HG03159 (cell line): ENCODE measurements around the gene GYG1.

Source experiments
- ATAC-seq: cut with Tn5 transposase; IDR thresholded peaks from one replicate; pipeline ENCODE4 v1.9.1; 2021; ENCODE audit warnings: mild to moderate bottlenecking, moderate library complexity; ENCODE audit not compliant: unreplicated experiment

The GYG1 gene

DNA sequence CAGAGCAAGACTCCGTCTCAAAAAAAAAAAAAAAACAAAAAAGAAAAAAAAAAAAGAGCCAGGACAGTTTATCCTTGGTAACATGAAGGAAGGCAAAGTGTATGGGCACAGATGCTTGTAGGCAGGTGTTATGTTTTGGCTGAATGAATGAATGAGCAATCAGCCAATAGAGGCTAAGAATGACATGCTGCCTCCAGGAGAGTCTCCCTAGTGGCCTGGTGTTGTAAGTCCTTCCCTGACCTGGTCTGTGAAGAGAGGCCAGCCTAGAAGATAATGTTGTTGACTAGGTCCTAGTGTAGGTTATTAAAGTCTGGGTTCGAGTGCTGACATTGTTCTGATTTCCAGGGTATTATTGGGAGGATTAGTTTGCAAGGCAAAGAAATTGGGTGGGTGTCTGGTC, 24.9 kb downstream of the GYG1 start:
- no peak for ATAC-seq

- ATAC-seq = no peak
Observed at GRCh38 chr3:149016669-149017541, 25.6 kb downstream of the GYG1 start.

DNA sequence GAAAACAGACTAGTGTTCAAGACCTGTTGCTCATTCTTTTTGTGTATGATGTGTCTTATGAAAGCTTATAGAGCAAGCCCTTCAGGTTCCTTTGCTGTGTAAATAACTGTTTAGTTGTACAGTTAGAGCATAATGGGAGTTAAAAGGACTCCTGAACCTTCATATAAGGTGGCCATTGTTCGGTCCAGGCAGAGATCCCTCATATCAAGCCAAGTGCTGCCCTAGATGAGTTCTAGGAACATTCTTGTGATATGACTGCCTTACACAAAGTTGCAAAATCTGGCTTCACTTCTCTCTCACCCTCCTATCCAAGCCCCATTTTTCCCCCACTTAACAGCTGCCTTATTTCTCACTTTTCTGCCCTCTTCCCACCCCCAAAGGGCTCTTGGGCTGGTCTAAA, 26.9 kb downstream of the GYG1 start:
- ATAC-seq = no peak

- no peak for ATAC-seq
Observed at GRCh38 chr3:149019580-149019979, 28.2 kb downstream of the GYG1 start.

GRCh38 chr3:149020196-149020838, 29.0 kb downstream of the GYG1 start:
- no peak for ATAC-seq

- ATAC-seq = no peak
Observed at GRCh38 chr3:149020839-149021252, 29.5 kb downstream of the GYG1 start.

DNA sequence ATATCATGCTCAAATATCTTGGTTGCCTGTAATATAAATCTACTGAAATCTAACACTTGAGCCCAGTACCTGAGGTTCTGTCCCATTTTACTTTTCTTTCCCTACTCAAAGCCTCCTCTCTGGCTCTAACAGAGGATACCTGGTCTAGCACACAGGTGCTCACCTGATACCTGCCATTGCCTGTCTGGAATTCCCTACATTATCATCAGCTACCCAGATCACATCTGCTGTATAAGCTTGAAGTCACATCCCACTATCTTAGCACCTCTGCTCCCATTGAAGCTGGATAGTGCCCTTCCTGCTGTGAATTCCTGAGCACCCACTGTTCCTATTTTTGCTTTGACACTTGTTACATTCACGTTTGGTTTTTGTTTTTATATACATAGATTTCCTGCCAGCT, 30.5 kb downstream of the GYG1 start:
- no peak for ATAC-seq

GRCh38 chr3:149023951-149024350, 32.6 kb downstream of the GYG1 start:
- ATAC-seq = no peak

- no peak for ATAC-seq
Observed at GRCh38 chr3:149026718-149027117, 35.4 kb downstream of the GYG1 start.

GRCh38 chr3:149031096-149031495, 39.8 kb downstream of the GYG1 start:
- no peak for ATAC-seq

DNA sequence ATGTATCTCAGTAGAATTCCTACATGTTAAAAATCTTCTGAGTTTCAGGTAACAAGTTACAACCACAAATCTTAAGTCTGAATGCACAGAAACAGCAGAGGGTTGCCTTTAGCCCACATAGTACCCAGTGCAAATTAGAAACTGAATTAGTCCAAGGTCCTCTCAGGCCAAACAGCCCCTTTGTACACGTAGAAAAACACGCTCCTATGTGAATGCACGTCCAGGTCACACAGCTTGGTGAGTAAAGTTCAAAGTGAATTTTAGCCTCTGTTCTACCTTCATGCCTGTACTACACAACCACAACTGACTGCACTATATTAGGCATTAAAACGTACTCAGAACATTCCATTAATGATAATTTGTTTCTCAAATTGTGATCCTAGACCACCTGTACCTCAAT, 46.3 kb downstream of the GYG1 start:
- no peak for ATAC-seq

DNA sequence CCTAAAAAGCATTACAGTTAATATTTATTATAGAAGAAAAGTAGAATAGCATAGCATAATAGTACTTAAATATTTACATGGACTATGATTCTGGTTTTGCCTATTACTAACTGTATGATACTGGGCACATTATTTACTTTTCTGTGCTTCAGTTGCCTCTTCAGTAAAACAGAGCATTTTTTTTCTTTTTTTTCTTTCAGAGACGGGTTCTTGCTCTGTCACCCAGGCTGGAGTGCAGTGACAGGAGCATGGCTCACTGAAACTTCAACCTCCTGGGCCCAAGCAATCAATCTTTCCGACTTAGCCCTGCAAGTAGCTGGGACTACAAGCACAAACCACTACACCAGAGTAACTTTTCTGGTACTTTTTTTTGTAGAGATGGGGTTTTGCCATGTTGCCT, 47.0 kb downstream of the GYG1 start:
- ATAC-seq = no peak

DNA sequence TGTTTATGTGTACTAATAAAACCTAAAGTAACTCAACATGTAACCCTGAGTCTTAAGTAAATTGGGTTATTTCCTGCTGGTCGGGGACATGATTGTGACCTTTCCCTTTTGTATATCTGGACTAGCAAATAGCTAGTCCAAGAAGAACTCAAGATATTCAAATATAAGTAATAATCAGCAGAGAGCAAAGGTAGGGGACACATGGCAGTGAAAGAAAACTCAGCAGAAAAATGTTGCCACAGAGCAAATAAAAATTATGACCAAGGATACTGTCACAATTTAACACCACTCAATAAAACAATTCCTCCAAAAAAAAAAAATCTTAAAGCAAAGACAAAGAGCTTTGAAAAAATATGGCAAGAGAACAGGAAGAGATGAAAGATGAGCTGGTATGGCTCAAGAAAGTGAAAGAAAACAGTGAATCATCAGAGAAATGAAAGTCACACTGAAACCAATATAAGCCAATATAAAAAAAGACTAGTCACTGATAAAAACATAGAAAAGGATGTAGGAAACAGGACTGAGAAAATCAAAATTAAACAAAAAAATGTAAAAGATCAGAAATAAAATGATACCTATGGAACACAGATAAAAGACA, 51.5 kb downstream of the GYG1 start:
- peak; percentile 91 for ATAC-seq

DNA sequence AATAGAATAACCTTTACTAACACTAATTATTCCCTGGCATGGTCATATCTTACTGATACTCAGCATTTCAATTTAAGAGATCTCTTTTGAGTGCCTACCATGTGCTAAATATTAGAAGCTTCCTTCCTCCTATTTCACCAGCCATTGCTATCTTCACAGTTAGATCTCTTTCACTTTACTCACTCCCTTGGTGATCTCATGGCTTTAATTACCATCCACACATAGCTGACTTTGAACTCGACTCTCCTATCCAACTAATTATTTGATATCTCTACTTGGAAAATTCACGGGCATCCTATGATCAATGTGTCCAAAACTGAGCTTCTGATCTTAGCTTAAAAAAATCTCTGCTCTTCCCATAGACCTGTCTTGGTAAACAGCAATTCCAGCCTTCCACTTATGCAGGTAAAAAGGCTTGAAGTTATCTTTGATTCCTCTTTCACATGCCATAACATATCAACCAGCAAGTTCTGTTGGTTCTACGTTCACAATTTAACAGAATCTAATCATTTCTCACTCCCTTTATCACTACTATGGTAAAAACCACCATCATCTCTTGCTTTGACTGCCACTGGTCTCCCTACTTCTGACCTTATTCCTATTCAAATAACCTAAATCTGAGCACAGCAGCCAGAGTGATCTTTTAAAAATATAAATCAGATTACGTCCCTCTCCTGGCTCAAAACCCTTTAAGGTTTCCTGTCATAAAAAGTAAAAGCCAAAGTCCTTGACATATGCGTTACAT, 53.2 kb downstream of the GYG1 start:
- ATAC-seq = no peak

GRCh38 chr3:149055575-149055974, 64.2 kb downstream of the GYG1 start:
- ATAC-seq = no peak

GRCh38 chr3:149058198-149058597, 66.9 kb downstream of the GYG1 start:
- no peak for ATAC-seq

- ATAC-seq = peak; percentile 75
Observed at GRCh38 chr3:149058602-149059001, 67.3 kb downstream of the GYG1 start.

DNA sequence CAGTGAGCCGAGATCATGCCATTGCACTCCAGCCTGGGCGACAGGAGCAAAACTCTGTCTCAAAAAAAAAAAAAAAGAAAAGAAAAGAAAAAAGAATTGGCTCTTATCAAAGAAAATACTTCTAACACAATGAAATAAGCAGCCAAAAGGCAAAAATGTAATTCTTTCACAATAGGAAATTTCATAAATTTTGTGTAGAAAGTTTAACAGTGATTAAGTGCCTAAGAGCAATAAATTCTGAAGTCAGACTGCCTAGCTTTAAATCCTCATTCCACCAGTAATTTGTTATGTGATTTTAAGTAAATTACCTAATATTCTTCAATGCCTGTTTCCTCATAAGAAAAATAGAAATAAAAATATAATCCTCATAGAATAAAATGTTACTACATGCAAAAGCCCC, 70.4 kb downstream of the GYG1 start:
- no peak for ATAC-seq

- ATAC-seq = no peak
Observed at GRCh38 chr3:149067883-149068282, 76.5 kb downstream of the GYG1 start.
